Activated gamma-delta T cell (primary cell): ENCODE measurements around the gene TMPRSS4.

Experiments used
- DNase-seq: peaks from one replicate; lab custom pipeline; 2025; lab: John Stamatoyannopoulos, UW

Gene TMPRSS4

GRCh38 chr11:118135051-118135795, 58.3 kb downstream of the TMPRSS4 start:
- no peak for DNase-seq

- DNase-seq = no peak
Measured at GRCh38 chr11:118135796-118136165, 58.9 kb downstream of the TMPRSS4 start.

GRCh38 chr11:118136341-118136740, 59.5 kb downstream of the TMPRSS4 start:
- no peak for DNase-seq

- DNase-seq = no peak
Measured at GRCh38 chr11:118136801-118137200, 59.9 kb downstream of the TMPRSS4 start.

- no peak for DNase-seq
Measured at GRCh38 chr11:118138839-118139420, 62.1 kb downstream of the TMPRSS4 start.

- DNase-seq = no peak
Measured at GRCh38 chr11:118139578-118139977, 62.7 kb downstream of the TMPRSS4 start.

- no peak for DNase-seq
Measured at GRCh38 chr11:118142081-118142480, 65.2 kb downstream of the TMPRSS4 start.

GRCh38 chr11:118142809-118143208, 65.9 kb downstream of the TMPRSS4 start:
- DNase-seq = no peak

- DNase-seq = no peak
Measured at GRCh38 chr11:118143661-118144185, 66.8 kb downstream of the TMPRSS4 start.

- DNase-seq = no peak
Measured at GRCh38 chr11:118144301-118145268, 67.7 kb downstream of the TMPRSS4 start.

- peak; percentile 58 for DNase-seq
Measured at GRCh38 chr11:118145285-118146227, 68.7 kb downstream of the TMPRSS4 start.

- no peak for DNase-seq
Measured at GRCh38 chr11:118146554-118146953, 69.7 kb downstream of the TMPRSS4 start.

- DNase-seq = no peak
Measured at GRCh38 chr11:118147502-118147901, 70.6 kb downstream of the TMPRSS4 start.

GRCh38 chr11:118148240-118148639, 71.4 kb downstream of the TMPRSS4 start:
- DNase-seq = no peak

- DNase-seq = no peak
Measured at GRCh38 chr11:118148856-118149255, 72.0 kb downstream of the TMPRSS4 start.

GRCh38 chr11:118149493-118149892, 72.6 kb downstream of the TMPRSS4 start:
- DNase-seq = no peak

GRCh38 chr11:118151431-118151830, 74.6 kb downstream of the TMPRSS4 start:
- no peak for DNase-seq

GRCh38 chr11:118152020-118152551, 75.2 kb downstream of the TMPRSS4 start:
- no peak for DNase-seq

GRCh38 chr11:118152552-118153471, 75.9 kb downstream of the TMPRSS4 start, which contains the start of gene SCN4B:
SCN4B (minus strand) TSS chr11:118152823; CDS start chr11:118152673, 150 bp downstream.
- no peak for DNase-seq

- DNase-seq = no peak
Measured at GRCh38 chr11:118153516-118153915, 76.6 kb downstream of the TMPRSS4 start.
